Measurements from ENCODE around the gene CFI. TPM values are rescaled to one million over a fixed set of nuclear protein-coding genes. Genes with fewer than 3 reads are reported as not detected.
A peak's percentile ranks its signal among the peaks of the same experiment; 100 is the strongest.

Gene CFI
- not detected for total RNA-seq

DNA sequence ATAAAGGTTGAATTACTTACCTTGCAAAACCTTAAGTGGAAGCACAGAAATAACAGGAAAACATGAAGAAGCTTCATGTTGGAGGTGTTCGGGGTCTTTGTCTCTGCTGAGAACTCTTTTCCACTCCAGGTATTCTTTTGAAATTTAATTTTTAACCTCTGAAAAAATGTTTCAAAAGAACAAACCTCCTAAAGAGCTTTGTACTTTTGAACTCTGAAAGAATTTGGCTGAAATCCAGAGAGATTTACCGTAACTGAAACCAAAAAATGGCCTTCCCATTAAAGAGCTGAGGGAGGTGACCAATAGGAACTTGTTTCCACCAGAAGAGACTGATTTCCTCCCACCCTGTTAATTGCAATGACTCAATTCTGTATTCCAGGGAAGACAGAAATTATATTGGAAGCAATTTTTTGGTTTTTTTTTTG lies at the start of gene CFI:
TSS of gene CFI (minus strand) at position 105 of the 425 bp plus-strand sequence. CDS start at position 77, 28 bp downstream.
- Mint-ChIP-seq H3K36me3 (no peaks in the 10 kb centered on the region), H3K27ac (no peak within 1 kb of the TSS), H3K4me3 (no peak within 1 kb of the TSS), H3K27me3 (peaks cover 6 to 10% of the 10 kb centered on the region in 2 donors), H3K9me3 (no peaks in the 10 kb centered on the region), H3K4me1 (ENCODE audit: low read depth in 2 of 2) (no peaks in the 10 kb centered on the region)
- no peak for DNase-seq (ENCODE audit: low spot score)
- ATAC-seq = no peak

DNA sequence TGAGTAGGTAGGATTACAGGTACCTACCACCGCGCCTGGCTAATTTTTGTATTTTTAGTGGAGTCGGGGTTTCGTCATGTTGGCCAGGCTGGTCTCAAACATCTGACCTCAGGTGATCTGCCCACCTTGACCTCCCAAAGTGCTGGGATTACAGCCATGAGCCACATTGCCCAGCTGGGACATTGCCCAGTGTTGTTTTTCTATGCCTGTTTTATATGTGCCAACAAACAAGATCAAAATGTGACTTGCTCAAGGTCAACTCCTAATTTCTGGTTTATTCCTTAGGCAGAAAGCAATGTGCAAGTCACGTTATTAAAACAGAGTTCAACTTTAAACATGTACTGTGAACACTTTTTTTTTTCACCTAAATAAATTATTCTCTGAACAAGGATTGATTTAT lies 48.8 kb upstream of the CFI start:
- no peak overlapping the region for H3K4me3 Mint-ChIP-seq

DNA sequence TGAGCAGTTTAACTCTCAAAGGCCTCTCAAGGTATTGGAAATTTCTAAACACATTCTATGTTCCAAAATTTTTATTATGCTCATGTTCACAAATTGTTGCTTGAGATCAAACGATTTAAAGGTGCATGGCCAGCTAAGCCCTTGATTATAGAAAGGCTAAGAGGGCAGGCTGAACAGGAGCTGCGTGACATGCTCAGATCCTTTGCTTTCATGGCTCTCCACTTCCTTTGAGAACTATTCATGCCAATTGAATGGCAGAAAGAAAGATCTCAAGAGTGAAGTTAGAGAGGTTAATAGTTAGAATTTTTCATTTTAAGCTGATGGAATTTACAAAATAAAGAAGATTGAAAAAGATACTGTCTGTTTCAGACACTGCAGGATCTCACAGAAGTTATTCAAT lies 46.7 kb upstream of the CFI start:
- H3K4me1 Mint-ChIP-seq (ENCODE audit: low read depth in 2 of 2) = no peaks in the 10 kb centered on the region
- H3K27ac Mint-ChIP-seq = no peak overlapping the region
- no peak for ATAC-seq

More for the DNA sequence above, 48.8 kb upstream of the CFI start:
- Mint-ChIP-seq H3K9me3 (no peaks in the 10 kb centered on the region), H3K36me3 (peaks cover 2% of the 10 kb centered on the region), H3K4me1 (ENCODE audit: low read depth in 2 of 2) (no peaks in the 10 kb centered on the region), H3K27me3 (peaks cover 0 to 7% of the 10 kb centered on the region in 2 donors), H3K27ac (no peak overlapping the region)
- DNase-seq (ENCODE audit: low spot score) (no peak), ATAC-seq (no peak)

DNA sequence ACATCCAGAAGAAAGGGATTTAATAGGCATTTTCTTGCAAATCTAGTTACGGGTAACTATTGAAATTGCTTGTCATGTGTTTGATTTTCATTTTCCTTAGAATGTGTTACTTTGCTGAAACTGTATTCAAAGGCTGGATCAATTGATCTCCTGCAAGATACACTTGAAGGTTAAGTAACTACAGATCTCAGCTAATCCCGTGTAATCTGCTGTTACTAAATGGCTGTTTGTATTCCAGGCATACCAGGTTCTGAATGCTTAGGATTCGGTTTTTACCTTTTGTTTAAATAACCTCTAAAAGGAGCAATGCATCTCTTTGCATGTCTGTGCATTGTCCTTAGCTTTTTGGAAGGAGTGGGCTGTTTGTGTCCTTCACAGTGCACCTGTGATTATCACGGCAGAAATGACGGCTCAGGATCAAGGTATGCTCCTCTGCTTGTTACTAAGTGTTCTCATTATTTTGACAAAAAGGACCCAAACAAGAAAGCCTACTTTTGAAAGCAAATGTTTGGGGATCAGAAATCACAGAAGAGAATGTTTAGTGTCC lies 46.2 kb upstream of the CFI start, which contains the start of gene LRIT3:
TSS of gene LRIT3 (plus strand) at position 212 of the 547 bp plus-strand sequence. CDS start at position 307, 95 bp downstream.
- Mint-ChIP-seq H3K9me3 (no peaks in the 10 kb centered on the region), H3K27ac (no peak within 1 kb of the TSS), H3K27me3 (peaks cover 0 to 7% of the 10 kb centered on the region in 2 donors), H3K4me3 (no peak within 1 kb of the TSS), H3K36me3 (no peaks in the 10 kb centered on the region), H3K4me1 (ENCODE audit: low read depth in 2 of 2) (no peaks in the 10 kb centered on the region)
- DNase-seq (ENCODE audit: low spot score) (no peak), ATAC-seq (no peak)

More for the DNA sequence above, 46.7 kb upstream of the CFI start:
- Mint-ChIP-seq H3K4me3 (no peak overlapping the region), H3K27me3 (peaks cover 0 to 7% of the 10 kb centered on the region in 2 donors), H3K36me3 (no peaks in the 10 kb centered on the region), H3K9me3 (no peaks in the 10 kb centered on the region)
- no peak for DNase-seq (ENCODE audit: low spot score)

DNA sequence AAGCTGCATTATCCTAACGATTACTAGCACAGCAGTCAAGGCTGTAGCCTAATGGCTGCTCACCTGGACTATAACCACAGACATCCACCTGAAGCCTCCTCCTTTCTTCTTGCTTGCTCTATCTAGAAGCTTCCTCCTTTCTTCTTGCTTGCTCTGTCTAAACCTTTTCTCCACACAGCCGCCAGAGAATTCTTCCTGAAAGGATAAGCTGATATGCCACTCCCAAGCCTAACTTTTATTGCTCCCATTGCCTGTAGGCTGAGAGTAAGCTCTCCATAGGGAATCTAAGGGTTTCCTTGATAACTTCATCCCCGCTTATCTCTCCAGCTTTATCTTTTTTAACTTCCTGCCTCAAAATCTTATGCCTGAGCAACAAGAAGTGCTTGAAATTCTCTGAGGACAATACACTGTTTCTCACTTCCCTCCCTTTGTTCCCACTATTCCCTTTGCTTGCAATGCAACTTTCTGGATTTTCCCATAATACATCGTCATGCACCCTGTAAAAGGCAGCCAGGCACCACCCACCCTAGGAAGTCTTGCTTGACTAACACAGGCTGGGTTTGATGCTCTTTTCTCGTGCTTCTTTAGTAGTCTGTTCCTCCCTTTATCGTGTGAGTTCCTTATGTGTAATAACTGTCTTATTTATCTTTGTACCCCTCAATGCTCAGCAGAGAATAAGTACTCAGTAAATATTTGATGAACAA lies 44.7 kb upstream of the CFI start:
- DNase-seq (ENCODE audit: low spot score) (no peak), ATAC-seq (no peak)
- H3K9me3 Mint-ChIP-seq = no peaks in the 10 kb centered on the region
- no peak overlapping the region for H3K4me3 Mint-ChIP-seq
- no peaks in the 10 kb centered on the region for H3K4me1 Mint-ChIP-seq (ENCODE audit: low read depth in 2 of 2)
- H3K36me3 Mint-ChIP-seq = no peaks in the 10 kb centered on the region
- peaks cover 0 to 7% of the 10 kb centered on the region in 2 donors for H3K27me3 Mint-ChIP-seq
- H3K27ac Mint-ChIP-seq = no peak overlapping the region

DNA sequence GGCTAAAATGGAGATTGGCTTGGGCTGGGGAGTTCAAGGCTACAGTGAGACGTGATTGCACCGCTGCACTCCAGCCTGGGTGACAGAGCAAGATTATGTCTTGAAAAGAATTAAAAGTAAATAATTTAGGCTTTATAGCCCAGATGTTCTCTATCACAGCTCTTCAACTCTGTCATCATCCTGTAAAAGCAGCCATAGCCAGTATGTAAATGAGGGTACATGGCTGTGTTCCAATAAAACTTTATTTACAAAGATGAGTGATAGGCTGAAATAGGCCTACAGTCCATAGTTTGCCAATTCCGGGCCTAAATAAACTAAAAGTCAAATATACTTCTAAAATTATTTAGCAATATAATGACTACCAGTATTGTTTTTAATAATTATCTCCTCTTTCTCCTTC lies 35.2 kb upstream of the CFI start:
- Mint-ChIP-seq H3K4me3 (no peak overlapping the region), H3K27me3 (no peaks in the 10 kb centered on the region), H3K4me1 (ENCODE audit: low read depth in 2 of 2) (no peaks in the 10 kb centered on the region), H3K27ac (no peak overlapping the region), H3K9me3 (no peaks in the 10 kb centered on the region), H3K36me3 (no peaks in the 10 kb centered on the region)
- DNase-seq (ENCODE audit: low spot score) (no peak), ATAC-seq (no peak)

DNA sequence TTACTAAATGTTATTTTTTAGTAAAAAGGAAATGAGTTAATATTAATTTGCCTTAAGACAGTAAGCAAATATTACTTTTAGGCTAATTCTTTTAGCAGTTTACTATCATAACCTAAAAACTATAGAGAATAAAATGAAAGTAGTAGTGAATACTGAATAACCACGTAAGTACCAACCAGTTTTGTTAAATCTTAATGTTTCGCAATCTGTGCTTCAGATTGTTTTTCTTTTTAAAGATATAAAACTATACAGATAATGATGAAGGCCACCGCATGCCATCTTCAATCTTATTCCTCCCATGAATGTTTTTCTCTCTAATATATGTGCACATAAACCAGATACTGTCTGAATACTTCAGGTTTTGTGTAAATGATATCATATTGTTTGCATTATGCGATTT lies 32.0 kb upstream of the CFI start:
- H3K27ac Mint-ChIP-seq = no peak overlapping the region
- ATAC-seq = no peak

DNA sequence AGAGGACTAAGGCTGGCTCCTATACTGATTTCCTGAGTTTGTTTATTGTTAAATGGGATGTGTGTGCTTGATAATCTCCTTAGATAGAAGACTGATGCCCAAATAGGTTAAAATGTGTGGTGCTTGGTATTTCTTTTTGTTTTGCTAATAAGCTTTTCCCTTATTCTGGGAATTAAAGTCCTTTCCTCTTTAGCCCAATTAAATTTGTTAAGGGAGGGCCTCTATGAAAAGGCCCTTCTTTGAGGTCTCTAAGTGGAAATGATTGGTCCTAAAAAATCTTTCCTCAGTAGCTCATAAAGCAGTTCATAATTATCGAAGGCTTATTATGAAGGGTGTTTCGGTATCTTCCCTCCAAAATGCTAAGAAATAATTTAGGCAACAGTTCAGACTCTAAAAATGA lies 25.9 kb upstream of the CFI start, which contains the start of gene RRH:
TSS of gene RRH (plus strand) at position 301 of the 400 bp plus-strand sequence. CDS start at position 357, 56 bp downstream.
- DNase-seq (ENCODE audit: low spot score) = no peak
- no peaks in the 10 kb centered on the region for H3K27me3 Mint-ChIP-seq
- ATAC-seq = no peak
- no peak within 1 kb of the TSS for H3K4me3 Mint-ChIP-seq
- H3K4me1 Mint-ChIP-seq (ENCODE audit: low read depth in 2 of 2) = no peaks in the 10 kb centered on the region
- H3K36me3 Mint-ChIP-seq = peaks cover 7% of the 10 kb centered on the region
- no peaks in the 10 kb centered on the region for H3K9me3 Mint-ChIP-seq
- H3K27ac Mint-ChIP-seq = no peak within 1 kb of the TSS

More for the DNA sequence above, 32.0 kb upstream of the CFI start:
- no peaks in the 10 kb centered on the region for H3K36me3 Mint-ChIP-seq
- no peak overlapping the region for H3K4me3 Mint-ChIP-seq
- no peaks in the 10 kb centered on the region for H3K4me1 Mint-ChIP-seq (ENCODE audit: low read depth in 2 of 2)
- H3K27me3 Mint-ChIP-seq = no peaks in the 10 kb centered on the region
- H3K9me3 Mint-ChIP-seq = no peaks in the 10 kb centered on the region
- DNase-seq (ENCODE audit: low spot score) = no peak

DNA sequence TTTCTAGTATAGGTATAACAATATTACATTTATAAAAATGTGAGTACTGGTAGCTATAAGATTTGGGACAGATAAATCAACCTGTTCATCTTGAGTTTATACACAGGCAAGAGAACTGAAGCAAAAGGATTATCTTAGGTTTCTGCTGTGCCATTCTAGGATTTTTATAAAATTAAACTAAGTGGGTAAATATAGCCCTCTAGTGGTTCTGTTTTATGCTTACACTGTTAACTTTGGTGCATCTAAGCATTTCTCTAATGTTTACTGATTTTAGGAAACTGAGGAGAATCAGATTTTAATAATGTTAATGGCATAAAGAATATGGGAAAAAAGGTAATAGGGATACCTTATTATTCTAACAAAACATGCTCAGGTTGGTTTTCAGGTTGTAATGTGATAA lies 24.9 kb upstream of the CFI start:
- H3K4me3 Mint-ChIP-seq = no peak overlapping the region
- no peaks in the 10 kb centered on the region for H3K9me3 Mint-ChIP-seq
- no peak overlapping the region for H3K27ac Mint-ChIP-seq
- ATAC-seq (no peak), DNase-seq (ENCODE audit: low spot score) (no peak)
- H3K27me3 Mint-ChIP-seq = no peaks in the 10 kb centered on the region
- peaks cover 7% of the 10 kb centered on the region for H3K36me3 Mint-ChIP-seq
- H3K4me1 Mint-ChIP-seq (ENCODE audit: low read depth in 2 of 2) = no peaks in the 10 kb centered on the region

DNA sequence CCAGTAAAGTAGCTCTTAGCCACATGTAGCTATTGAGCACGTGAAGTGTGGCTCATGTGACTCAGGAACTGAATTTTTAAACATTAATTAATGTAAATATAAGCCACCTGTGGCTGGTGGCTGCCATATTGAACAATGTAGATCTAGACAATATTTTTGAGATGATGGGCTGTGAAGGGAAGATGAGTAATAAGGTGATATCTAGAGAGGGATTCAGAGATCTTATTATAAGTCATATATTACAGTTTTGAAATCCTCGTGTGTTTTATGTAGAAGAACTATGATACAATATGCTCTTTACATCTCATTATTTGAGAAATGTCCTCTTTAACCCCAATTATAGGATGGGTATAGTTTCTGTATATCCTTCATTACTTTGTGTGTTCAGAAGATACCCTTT lies 19.4 kb upstream of the CFI start:
- H3K27ac Mint-ChIP-seq = peak overlapping the region in 1 of 2 donors; percentile 13
- H3K36me3 Mint-ChIP-seq = peaks cover 48% of the 10 kb centered on the region
- H3K27me3 Mint-ChIP-seq = no peaks in the 10 kb centered on the region
- DNase-seq (ENCODE audit: low spot score) (no peak), ATAC-seq (peak in 1 of 2 donors; percentile 65)
- H3K4me1 Mint-ChIP-seq (ENCODE audit: low read depth in 2 of 2) = peaks cover 26 to 36% of the 10 kb centered on the region in 2 donors
- H3K4me3 Mint-ChIP-seq = peak overlapping the region; percentile 58
- H3K9me3 Mint-ChIP-seq = no peaks in the 10 kb centered on the region

DNA sequence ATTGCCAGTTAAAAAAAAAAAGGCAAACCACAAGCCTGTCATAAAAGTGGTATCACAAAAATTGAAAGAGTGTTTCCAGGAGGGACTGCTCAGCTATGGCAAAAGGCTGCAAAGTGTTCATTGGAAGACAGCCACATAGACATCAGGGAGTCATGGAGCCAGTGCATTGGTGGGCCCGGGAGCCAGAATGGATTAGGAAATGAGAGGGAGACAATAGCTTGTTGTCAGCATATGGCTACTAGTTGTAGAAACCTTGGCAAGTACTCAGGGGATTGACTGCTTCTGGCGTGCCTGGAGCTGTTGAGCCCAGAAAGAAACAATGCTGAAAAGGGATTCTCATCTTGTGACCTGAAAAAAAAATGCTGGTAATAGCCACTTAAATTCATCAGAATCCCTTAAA lies 18.8 kb upstream of the CFI start:
- no peak for DNase-seq (ENCODE audit: low spot score)
- Mint-ChIP-seq H3K4me1 (ENCODE audit: low read depth in 2 of 2) (peaks cover 32 to 42% of the 10 kb centered on the region in 2 donors), H3K36me3 (peaks cover 54% of the 10 kb centered on the region), H3K27me3 (no peaks in the 10 kb centered on the region), H3K4me3 (peak overlapping the region; percentile 58), H3K27ac (peak overlapping the region in 1 of 2 donors; percentile 13), H3K9me3 (no peaks in the 10 kb centered on the region)
- ATAC-seq = no peak

DNA sequence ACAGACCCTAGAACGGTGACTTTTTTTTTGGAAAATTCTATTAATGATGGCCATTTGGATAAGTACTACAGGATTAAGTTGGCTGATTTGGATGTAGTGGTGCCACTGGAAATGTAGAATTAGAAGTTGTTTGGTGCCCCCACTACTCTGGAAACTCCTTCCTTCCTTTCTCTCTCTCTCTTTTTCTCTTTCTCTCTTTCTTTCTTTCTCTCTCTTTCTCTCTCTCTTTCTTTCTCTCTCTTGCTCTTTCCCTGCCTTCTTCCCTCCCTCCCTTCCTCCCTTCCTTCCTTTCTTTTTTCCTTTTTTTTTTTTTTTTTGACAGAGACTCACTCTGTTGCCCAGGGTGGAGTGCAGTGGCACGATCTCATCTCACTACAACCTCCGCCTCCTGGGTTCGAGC lies 16.5 kb upstream of the CFI start:
- no peaks in the 10 kb centered on the region for H3K9me3 Mint-ChIP-seq
- no peak overlapping the region for H3K27ac Mint-ChIP-seq
- H3K4me1 Mint-ChIP-seq (ENCODE audit: low read depth in 2 of 2) = peaks cover 39 to 51% of the 10 kb centered on the region in 2 donors
- H3K4me3 Mint-ChIP-seq = no peak overlapping the region
- DNase-seq (ENCODE audit: low spot score) (no peak), ATAC-seq (no peak)
- H3K36me3 Mint-ChIP-seq = peaks cover 51% of the 10 kb centered on the region
- H3K27me3 Mint-ChIP-seq = no peaks in the 10 kb centered on the region

DNA sequence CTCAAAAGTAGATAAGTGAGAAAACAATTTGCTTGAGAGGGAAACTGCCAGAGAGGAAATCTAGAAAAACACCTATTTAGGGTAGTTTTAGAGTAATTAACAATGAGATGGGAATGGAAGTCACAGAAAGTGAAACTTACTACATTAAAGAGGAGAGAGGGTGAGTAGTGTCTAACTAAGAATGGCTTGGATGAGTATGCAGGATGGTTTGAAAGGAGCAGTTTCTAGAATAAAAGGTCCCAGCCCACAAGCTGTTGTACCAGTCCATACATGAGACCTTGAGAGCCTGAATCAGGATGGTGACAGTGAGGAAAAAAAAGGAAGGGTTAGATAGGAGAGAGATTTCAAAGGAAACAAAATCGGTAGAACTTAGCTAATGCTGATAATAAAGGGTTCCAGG lies 15.1 kb upstream of the CFI start:
- Mint-ChIP-seq H3K4me1 (ENCODE audit: low read depth in 2 of 2) (peaks cover 39 to 51% of the 10 kb centered on the region in 2 donors), H3K27me3 (no peaks in the 10 kb centered on the region), H3K36me3 (peaks cover 51% of the 10 kb centered on the region), H3K27ac (peak overlapping the region; percentile 98 to 99), H3K4me3 (peak overlapping the region; percentile 99), H3K9me3 (no peaks in the 10 kb centered on the region)
- ATAC-seq = peak in 1 of 2 donors; percentile 46
- no peak for DNase-seq (ENCODE audit: low spot score)

DNA sequence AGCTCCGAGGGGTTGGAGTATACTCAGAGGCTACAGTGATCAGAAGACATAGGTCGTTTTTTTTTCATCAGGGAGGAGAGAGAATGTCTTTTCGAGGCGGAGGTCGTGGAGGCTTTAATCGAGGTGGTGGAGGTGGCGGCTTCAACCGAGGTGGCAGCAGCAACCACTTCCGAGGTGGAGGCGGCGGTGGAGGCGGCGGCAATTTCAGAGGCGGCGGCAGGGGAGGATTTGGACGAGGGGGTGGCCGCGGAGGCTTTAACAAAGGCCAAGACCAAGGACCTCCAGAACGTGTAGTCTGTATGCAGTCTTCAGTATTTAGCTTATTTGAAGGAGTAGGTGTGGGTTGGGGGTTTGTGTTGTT lies 14.3 kb upstream of the CFI start:
- peaks cover 39 to 46% of the 10 kb centered on the region in 2 donors for H3K4me1 Mint-ChIP-seq (ENCODE audit: low read depth in 2 of 2)
- peak overlapping the region; percentile 99 for H3K4me3 Mint-ChIP-seq
- ATAC-seq = peak; percentile 4 to 50
- H3K9me3 Mint-ChIP-seq = no peaks in the 10 kb centered on the region
- H3K27ac Mint-ChIP-seq = peak overlapping the region; percentile 98 to 99
- H3K27me3 Mint-ChIP-seq = peaks cover 0 to 4% of the 10 kb centered on the region in 2 donors
- peaks cover 49% of the 10 kb centered on the region for H3K36me3 Mint-ChIP-seq
- peak; percentile 69 for DNase-seq (ENCODE audit: low spot score)
